GM19193 (cell line): ENCODE results near the gene TNFAIP8.

Experiments used
- POLR2A ChIP-seq: IDR thresholded peaks from 4 replicates; pipeline ENCODE4 v1.6.1; 2011; ENCODE audit not compliant: insufficient read depth, insufficient read length; ENCODE audit errors: extremely low read depth

The TNFAIP8 gene

GRCh38 chr5:119385136-119385535, 29.3 kb downstream of the TNFAIP8 start:
- TF ChIP-seq POLR2A: no peak

DNA sequence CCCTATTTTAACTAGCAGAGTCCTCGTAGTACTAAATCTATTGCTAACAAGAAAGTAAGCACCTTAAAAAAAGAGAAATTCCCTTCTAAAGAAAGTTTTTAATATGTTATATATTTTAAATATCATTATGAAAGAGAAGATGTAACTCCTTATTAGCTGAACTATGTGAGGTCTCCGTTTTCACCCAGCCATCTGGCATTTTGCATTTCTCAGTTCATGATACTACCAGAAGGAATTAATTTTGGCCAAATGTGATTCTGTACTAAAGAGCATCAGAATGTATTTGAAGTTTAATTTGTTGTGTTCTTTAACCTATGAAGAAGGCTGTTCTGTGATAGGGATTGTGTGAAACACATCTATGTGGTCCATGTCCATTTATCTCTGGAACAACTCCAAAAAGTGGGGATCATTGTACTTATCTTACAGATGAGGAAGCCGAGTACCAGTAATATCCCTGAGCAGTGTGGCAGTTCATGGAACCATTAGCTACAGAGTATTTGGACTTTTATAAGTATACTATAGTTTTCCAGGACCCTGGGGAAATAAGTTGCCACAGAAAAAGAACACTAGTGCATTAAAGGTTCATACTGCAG, 29.8 kb downstream of the TNFAIP8 start:
- no peak for TF ChIP-seq POLR2A

GRCh38 chr5:119386596-119387344, 31.0 kb downstream of the TNFAIP8 start:
- TF ChIP-seq POLR2A: no peak

GRCh38 chr5:119387945-119388618, 32.3 kb downstream of the TNFAIP8 start:
- no peak for TF ChIP-seq POLR2A

DNA sequence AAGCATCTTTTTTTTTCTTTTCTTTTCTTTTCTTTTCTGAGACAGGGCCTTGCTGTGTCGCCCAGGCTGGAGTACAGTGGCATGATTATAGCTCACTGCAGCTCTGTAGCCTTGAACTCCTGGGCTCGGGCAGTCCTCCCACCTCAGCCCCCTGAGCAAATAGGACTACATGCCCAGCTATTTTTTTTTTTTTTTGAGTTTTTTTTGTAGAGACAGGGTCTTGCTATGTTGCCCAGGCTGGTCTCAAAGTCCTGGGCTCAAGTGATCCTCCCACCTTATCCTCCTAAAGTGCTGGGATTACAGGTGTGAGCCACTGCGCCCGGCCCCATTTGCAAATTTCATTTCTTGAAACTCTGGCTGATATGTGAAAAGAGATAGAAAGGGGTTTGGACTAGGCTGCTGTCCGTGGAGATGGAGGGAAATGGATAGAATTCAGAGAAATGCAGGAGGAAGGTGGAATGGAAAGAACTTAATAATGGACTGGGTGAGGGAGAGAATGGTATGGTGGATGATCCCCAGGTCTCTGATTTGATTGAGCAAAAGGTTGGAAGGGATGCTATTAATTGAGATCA, 32.9 kb downstream of the TNFAIP8 start:
- no peak for TF ChIP-seq POLR2A

- no peak for TF ChIP-seq POLR2A
These were observed 33.6 kb downstream of the TNFAIP8 start for GRCh38 chr5:119389288-119390030.

DNA sequence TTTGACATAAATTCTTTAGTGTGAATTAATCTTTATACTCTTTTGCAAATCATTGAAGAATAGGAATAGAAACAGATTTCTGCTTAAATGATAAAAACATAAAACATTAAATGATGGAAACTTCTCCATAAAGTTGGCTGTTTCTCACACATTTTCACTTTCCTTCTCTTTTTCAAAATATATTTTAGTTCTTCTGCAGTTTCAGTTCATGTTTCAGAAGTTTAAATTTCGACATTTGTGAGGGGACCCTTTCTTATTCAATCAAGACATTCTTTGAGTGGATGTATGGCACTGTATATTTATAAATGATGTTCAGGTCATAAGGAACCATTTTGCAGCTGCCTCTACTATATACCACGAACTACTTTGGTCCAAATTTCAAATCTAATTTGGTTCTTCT, 34.6 kb downstream of the TNFAIP8 start:
- no peak for TF ChIP-seq POLR2A

- no peak for TF ChIP-seq POLR2A
These were observed 37.4 kb downstream of the TNFAIP8 start for GRCh38 chr5:119393201-119393691.

GRCh38 chr5:119393746-119394145, 37.9 kb downstream of the TNFAIP8 start:
- TF ChIP-seq POLR2A: no peak

DNA sequence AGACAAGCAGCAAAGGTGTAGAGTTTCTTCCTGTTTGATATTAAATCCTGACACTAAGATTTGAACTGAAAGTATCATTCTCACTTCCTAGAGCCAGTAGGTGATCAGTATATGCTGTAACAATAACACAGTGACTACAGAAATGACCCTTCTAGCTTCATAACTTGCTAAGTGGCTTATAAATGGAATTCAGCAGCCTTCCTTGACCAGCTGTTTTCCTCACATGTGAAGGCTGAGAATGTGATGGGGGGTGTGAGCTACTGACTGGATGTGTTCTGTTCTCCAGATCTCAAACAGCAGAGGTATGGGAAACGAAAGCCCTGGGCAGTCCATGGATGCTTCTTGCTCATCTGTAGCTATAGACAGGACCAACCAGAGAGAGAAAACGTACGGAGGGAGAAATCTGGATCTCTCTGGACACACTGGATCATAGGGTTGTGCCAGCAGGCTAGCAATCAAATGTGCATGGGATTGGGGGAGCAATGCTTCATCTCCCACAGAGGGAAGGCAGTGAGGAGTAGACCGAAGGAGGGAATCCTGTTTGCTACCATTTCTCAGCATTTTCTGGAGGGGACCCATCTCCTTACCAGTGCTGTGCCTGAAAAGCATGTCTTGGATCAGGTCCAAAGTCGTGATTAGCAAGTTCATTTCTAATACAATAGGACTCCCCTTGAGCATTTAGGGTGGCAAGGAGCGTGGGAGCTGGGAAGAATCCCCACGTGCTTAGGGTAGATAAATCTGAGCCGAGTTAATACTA, 39.4 kb downstream of the TNFAIP8 start:
- peak; percentile 47 for TF ChIP-seq POLR2A

DNA sequence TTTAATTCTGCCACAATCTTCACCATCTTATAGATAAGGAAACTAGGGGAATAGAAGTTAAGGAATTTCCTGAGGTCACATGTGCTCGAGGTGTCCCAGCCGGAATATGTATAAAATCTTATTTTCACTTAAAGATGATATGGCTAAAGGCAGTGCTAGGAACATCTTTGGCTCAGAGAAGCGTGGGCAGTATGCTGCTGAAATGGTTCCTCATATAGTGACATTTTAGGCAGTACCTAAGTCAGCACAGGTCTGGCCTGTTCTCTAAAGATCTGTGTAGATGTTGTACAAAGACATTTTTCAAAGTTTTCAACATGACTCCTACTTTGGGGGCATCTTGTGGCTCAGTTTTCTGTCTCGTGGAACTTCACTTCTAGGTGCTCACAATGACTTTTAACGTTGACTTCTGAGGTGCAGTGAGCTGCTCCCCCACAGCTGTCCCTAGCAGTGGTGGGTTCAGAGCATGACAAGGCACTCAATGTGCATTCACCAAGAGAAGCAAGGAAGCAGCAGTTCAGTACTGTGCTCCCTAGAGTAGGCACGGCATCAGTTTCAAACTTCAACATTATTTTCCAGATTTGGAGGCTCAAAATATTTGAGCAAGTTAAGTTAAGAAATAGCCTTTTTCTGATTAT, 40.3 kb downstream of the TNFAIP8 start:
- TF ChIP-seq POLR2A: no peak

GRCh38 chr5:119397518-119398380, 41.9 kb downstream of the TNFAIP8 start:
- TF ChIP-seq POLR2A: no peak
